Measurements from ENCODE around the gene AARSD1.
A peak's percentile ranks its signal among the peaks of the same experiment; 100 is the strongest.
"Not testable (repeated sequence)": the region's sequence is repeated elsewhere in the genome, so short reads cannot be mapped to it uniquely, and the experiment has no call there.

AARSD1 gene

DNA sequence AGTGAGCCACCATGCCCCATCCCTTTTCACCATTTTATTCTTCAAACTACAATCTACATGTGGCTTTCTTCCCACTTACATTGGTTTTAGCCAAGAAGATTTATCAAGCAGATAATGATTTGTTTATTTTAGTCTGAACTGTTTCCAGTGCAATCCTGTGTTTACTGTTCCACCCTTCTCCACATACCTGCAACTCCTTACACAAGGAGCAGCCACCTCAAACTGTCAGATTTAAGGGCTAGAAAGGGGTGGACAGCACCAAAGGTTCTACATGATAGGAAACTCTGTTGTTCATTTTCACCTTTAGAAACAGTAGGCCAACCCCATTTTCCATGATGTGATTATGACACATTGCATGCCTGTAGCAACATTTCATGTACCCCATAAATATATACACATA lies 18.0 kb upstream of the AARSD1 start:
- DNase-seq (ENCODE audit: low read depth in 4 of 4, low spot score in 1 of 4) = no peak

GRCh38 chr17:42980766-42981397 lies 16.6 kb upstream of the AARSD1 start:
- DNase-seq (ENCODE audit: low read depth in 4 of 4, low spot score in 1 of 4) = peak in 3 of 4 experiments; percentile 30 to 64 (median 55)

DNA sequence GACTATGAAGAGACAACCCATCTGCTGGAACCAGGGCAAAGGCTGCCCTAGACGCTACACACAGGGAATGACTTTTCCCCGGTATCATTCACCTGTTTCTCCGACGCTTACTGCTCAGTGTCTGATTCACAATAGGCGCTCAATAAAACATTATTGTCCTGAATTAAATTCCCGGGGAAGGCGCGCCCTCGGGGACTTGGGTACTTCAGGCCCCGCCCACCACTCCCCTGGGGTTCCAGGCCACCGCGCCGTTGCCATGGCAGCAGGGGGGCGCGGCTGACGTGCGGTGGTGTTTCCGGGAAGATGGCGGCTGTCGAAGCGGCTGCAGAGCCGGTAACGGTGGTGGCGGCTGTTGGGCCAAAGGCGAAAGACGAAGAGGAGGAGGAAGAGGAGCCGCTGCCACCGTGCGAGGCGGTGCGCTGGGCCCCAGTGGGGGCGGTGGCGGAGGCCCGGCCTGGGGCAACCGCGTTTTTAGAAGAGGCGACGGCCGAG lies 16.1 kb upstream of the AARSD1 start, which contains the start of gene RUNDC1:
TSS of gene RUNDC1 (plus strand) at position 292 of the 492 bp plus-strand sequence. CDS start at position 304, 12 bp downstream.
- DNase-seq (ENCODE audit: low read depth in 4 of 4, low spot score in 1 of 4) = peak; percentile 82 to 92 (median 88)

GRCh38 chr17:42979511-42980273 lies 15.4 kb upstream of the AARSD1 start, which contains the start of gene PTGES3L:
TSS of gene PTGES3L (minus strand) at chr17:42980080. CDS start at chr17:42980053, 27 bp downstream.
- DNase-seq (ENCODE audit: low read depth in 4 of 4, low spot score in 1 of 4) = no peak

DNA sequence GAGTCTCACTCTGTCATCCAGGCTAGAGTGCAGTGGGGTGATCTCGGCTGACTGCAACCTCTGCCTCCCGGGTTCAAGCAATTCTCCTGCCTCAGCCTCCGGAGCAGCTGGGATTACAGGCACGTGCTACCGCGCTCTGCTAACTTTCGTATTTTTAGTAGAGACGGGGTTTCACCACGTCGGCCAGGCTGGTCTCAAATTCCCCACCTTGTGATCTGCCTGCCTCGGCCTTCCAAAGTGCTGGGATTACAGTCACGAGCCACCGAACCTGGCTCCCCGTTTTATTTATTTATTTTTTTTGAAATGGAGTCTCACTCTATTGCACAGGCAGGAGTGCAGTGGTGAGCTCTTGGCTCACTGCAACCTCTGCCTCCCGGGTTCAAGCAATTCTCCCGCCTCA lies 11.4 kb upstream of the AARSD1 start:
- DNase-seq (ENCODE audit: low read depth in 4 of 4, low spot score in 1 of 4) = not testable (repeated sequence)

GRCh38 chr17:42975265-42975664 lies 11.0 kb upstream of the AARSD1 start:
- no peak for DNase-seq (ENCODE audit: low read depth in 4 of 4, low spot score in 1 of 4)

GRCh38 chr17:42973323-42973722 lies 9.1 kb upstream of the AARSD1 start:
- DNase-seq (ENCODE audit: low read depth in 4 of 4, low spot score in 1 of 4) = not testable (repeated sequence)

- DNase-seq (ENCODE audit: low read depth in 4 of 4, low spot score in 1 of 4) = no peak
Measured at GRCh38 chr17:42971589-42971988, 7.3 kb upstream of the AARSD1 start.

GRCh38 chr17:42969001-42969581 lies 4.8 kb upstream of the AARSD1 start:
- DNase-seq (ENCODE audit: low read depth in 4 of 4, low spot score in 1 of 4) = no peak

DNA sequence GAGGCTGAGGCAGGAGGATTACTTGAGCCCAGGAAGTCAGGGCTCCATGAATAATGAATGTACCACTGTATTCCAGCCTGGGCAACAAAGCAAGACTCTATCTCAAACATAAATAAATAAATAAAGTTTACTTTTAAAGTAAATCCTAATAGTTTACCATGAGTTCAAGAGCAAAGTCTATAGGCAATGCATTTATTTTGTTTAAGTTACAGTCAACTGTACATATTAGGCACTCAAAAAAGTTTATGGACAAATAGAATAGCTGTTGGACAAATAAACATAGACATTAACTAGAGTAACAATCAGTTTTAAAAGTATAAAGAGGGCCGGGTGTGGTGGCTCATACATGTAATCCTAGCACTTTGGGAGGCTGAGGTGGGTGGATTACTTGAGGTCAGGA lies 3.7 kb upstream of the AARSD1 start:
- no peak for DNase-seq (ENCODE audit: low read depth in 4 of 4, low spot score in 1 of 4)

DNA sequence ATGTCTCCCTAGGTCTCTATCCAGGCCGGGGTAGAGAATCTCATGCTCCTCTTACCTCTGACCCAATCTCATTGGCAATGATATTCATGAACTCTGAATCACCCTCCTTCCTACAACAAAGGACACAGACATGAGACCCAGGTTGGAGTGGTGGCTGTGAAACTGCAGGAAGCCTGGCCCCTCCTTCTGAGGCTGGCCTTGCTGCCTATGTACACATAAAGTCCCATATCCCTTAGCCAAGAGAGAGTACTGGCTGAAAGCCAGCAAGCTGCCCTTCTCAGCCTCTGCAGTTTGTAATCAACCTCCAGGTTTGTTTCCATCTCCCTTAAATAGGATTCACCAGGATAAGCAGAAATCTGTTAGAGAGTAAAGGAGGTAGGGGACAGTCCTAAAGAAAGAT lies 10.6 kb downstream of the AARSD1 start:
- no peak for DNase-seq (ENCODE audit: low read depth in 4 of 4, low spot score in 1 of 4)

DNA sequence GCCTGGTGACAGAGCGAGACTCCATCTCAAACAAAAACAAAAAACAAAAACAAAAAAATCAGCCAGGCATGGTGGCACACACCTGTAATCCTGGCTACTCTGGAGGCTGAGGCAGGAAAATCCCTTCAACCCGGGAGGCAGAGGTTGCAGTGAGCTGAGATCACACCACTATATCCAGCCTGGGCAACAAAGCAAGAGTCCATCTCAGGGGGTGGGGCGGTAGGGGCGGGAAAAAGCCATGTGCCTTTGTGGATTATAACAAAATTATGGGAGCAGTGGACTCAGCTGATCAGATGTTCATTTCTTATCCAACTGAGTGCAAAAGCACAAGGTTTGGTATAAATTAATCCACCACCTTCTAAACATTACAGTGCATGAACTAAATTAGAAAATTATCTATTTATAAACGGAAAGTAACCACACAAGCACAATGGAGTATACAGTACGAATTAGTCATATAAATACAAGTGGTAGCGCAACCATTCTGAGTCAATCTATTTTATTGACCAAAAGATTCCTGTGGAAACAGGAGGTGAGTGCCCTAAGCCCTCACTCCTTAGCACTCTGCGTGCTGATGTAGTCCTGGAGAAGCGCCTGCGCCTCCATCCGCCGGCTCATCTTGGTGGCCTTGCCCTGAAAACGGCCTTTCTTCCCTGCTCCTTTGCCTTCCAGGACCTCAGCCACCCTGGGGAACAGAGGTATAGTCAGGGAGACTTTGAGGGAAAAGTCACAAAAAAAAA lies 14.0 kb downstream of the AARSD1 start:
- DNase-seq (ENCODE audit: low read depth in 4 of 4, low spot score in 1 of 4) = no peak

GRCh38 chr17:42946812-42947211 lies 17.4 kb downstream of the AARSD1 start:
- DNase-seq (ENCODE audit: low read depth in 4 of 4, low spot score in 1 of 4) = no peak

- no peak for DNase-seq (ENCODE audit: low read depth in 4 of 4, low spot score in 1 of 4)
Measured at GRCh38 chr17:42944211-42944610, 20.0 kb downstream of the AARSD1 start.

DNA sequence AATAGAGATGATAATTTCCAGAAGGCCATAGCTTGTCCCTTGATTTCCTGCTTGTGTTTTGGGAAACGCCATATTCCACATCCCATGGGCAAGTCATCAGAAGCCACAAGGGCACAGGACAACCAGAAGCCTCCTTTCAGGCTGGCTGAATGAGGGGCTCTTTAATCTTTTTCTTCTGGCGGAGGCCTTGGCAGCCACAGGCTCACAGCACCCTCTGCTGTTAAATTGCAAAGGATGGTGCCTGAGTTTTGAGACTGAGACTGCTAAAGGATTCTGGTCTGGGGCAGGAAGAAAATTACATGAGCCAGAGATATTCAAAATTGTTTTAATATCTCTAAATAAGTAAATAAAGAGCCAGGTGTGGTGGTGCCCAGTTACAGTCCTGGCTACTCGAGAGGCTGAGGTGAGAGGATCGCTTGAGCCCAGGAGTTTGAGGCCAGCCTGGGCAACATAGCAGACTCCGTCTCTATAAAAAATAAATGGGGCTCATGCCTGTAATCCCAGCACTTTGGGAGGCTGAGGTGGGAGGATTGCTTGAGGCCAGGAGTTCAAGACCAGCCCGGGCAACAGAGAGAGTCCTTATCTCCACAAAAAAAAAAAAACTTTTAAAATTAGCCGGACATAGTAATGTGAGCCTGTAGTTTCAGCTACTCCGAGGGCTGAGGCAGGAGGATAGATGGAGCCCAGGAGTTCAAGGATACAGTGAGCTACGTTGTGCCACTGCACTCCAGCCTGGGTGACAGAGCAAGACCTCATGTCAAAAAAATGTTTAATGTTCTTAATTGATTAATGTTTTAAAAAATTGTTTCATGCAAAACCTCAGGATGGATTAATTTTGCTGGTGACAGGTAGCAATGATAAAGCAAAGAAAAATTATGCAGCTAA lies 26.3 kb downstream of the AARSD1 start:
- no peak for DNase-seq (ENCODE audit: low read depth in 4 of 4, low spot score in 1 of 4)

- no peak for DNase-seq (ENCODE audit: low read depth in 4 of 4, low spot score in 1 of 4)
Measured at GRCh38 chr17:42929497-42929844, 34.8 kb downstream of the AARSD1 start.

- peak in 1 of 4 experiments; percentile 17 for DNase-seq (ENCODE audit: low read depth in 4 of 4, low spot score in 1 of 4)
Measured at GRCh38 chr17:42928714-42929496, 35.3 kb downstream of the AARSD1 start.

DNA sequence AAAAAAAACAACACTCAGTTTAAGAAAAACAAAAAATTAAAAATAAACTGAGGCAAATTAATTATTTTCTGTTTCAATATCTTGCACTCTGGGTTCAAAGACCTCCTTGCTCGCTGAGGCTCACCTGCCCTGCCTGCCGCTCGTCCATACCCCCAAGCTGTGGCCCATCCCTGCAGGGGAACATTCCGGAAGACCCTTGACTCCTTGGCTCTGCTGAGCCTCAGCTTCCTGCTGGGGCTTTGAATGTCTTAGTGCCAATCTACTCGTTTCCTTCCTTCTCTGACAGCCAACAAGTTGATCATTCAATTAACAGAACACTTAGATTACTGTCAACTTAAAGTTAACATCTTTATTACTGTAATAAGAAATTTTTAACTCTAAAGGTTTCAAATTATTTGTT lies 39.4 kb downstream of the AARSD1 start:
- no peak for DNase-seq (ENCODE audit: low read depth in 4 of 4, low spot score in 1 of 4)

GRCh38 chr17:42923472-42923871 lies 40.8 kb downstream of the AARSD1 start:
- DNase-seq (ENCODE audit: low read depth in 4 of 4, low spot score in 1 of 4) = not testable (repeated sequence)

GRCh38 chr17:42922294-42922693 lies 42.0 kb downstream of the AARSD1 start:
- DNase-seq (ENCODE audit: low read depth in 4 of 4, low spot score in 1 of 4) = no peak

All from stimulated activated CD4-positive, alpha-beta T cell treated with anti-CD3 and anti-CD28 coated beads, Interleukin-1b, Interleukin-23, amount 100 ng/mL, for 24 hours (primary cell).